ENCODE results near the gene SGMS2. TPM values are rescaled to one million over a fixed set of nuclear protein-coding genes. Genes with fewer than 3 reads are reported as not detected.

The SGMS2 gene
- total and polyA plus RNA-seq, 2 donors (not counting 1 experiment from before 2014, with no cell fraction given), result 0.12 TPM; not detected in 1

DNA sequence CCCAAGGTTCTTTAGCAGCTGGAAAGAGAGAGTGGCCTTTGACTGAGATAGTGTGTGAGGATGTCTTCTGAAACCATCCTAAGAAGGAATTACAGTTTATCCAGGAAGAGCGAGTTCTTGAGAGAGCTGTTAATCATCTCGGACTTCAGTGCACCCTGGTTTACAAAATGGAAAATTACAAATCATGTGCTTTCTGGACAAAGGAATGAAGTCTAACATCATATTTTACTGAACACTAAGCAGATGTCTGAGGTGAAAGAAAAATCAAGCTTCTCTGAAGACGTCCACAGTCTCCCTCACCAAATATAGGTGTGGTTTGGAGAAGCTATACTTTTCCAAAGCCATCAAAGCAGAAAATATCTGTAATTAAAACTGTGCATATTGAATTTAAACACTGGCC is 75.8 kb downstream of the SGMS2 start:
- no peaks in the 10 kb centered on the region for H3K9me3 ChIP-seq (ENCODE audit: control extremely low read depth in 1 of 3, control insufficient read depth in 2 of 3, insufficient read depth in 1 of 3, low read length in 2 of 3)
- no peaks in the 10 kb centered on the region for H3K4me1 ChIP-seq (ENCODE audit: control insufficient read depth in 2 of 2, insufficient read depth in 2 of 2, low read length in 2 of 2)
- no peak overlapping the region for H3K9ac ChIP-seq (ENCODE audit: low read length)
- no peak overlapping the region for H3K4me2 ChIP-seq (replicated peaks; ENCODE audit: low read depth, low read length, poor library complexity, severe bottlenecking)
- DNase-seq, result no peak
- H3K79me2 ChIP-seq (ENCODE audit: control insufficient read depth, insufficient read depth, low read length), result no peaks in the 10 kb centered on the region
- no peak overlapping the region for H3K4me3 ChIP-seq (ENCODE audit: control extremely low read depth in 1 of 5, extremely low read depth in 1 of 5, insufficient read depth in 1 of 5, low read depth in 2 of 5, low read length in 4 of 5)
- H3K27ac Mint-ChIP-seq, result no peak overlapping the region
- H3K27ac ChIP-seq (ENCODE audit: low read length in 2 of 2), result no peak overlapping the region
- ChIA-PET CTCF (no interaction called here), POLR2A (no interaction called here)
- H2AFZ ChIP-seq (ENCODE audit: insufficient read depth, low read depth, low read length, poor library complexity, severe bottlenecking), result no peak overlapping the region
- no peaks in the 10 kb centered on the region for H3K4me1 Mint-ChIP-seq
- peaks cover 35% of the 10 kb centered on the region for H3K27me3 Mint-ChIP-seq
- H3K9me3 Mint-ChIP-seq (ENCODE audit: insufficient read depth), result no peaks in the 10 kb centered on the region
- TF ChIP-seq CTCF (IDR thresholded peaks at IDR 0.05) (no peak), EZH2 (IDR thresholded peaks at IDR 0.05; ENCODE audit: borderline replicate concordance, insufficient read depth, low read depth, low read length, poor library complexity, severe bottlenecking) (no peak)
- no CpG with 5 or more reads among the region's 3 CpGs for whole genome bisulfite sequencing (ENCODE audit: insufficient coverage)
- intact Hi-C loops (cut with micrococcal nuclease), result no loop called here
- no peaks in the 10 kb centered on the region for H3K27me3 ChIP-seq (replicated peaks in 1 of 4; ENCODE audit: control extremely low read depth in 1 of 4, control insufficient read depth in 3 of 4, insufficient read depth in 4 of 4, low read length in 3 of 4)
- H3K4me3 Mint-ChIP-seq, result no peak overlapping the region
- no peak for ATAC-seq (ENCODE audit: low read depth)
- no peaks in the 10 kb centered on the region for H4K20me1 ChIP-seq (ENCODE audit: control insufficient read depth, insufficient read depth, low read length, poor library complexity, severe bottlenecking)
- H3K36me3 ChIP-seq (replicated peaks in 1 of 2; ENCODE audit: control extremely low read depth in 1 of 2, control insufficient read depth in 1 of 2, extremely low read depth in 1 of 2, insufficient read depth in 2 of 2, low read length in 1 of 2), result no peaks in the 10 kb centered on the region

GRCh38 chr4:107901213-107901934 is 76.6 kb downstream of the SGMS2 start:
- no peak for TF ChIP-seq EZH2 (IDR thresholded peaks at IDR 0.05; ENCODE audit: borderline replicate concordance, insufficient read depth, low read depth, low read length, poor library complexity, severe bottlenecking)
- TF ChIP-seq CTCF (IDR thresholded peaks at IDR 0.05), result no peak
- Mint-ChIP-seq H3K9me3 (ENCODE audit: insufficient read depth) (no peaks in the 10 kb centered on the region), H3K4me1 (no peaks in the 10 kb centered on the region), H3K27ac (no peak overlapping the region), H3K4me3 (no peak overlapping the region), H3K27me3 (peaks cover 30% of the 10 kb centered on the region)
- no peak overlapping the region for H3K27ac ChIP-seq (ENCODE audit: low read length in 2 of 2)
- DNase-seq (no peak), ATAC-seq (ENCODE audit: low read depth) (no peak)
- no peaks in the 10 kb centered on the region for H3K36me3 ChIP-seq (replicated peaks in 1 of 2; ENCODE audit: control extremely low read depth in 1 of 2, control insufficient read depth in 1 of 2, extremely low read depth in 1 of 2, insufficient read depth in 2 of 2, low read length in 1 of 2)
- H3K4me1 ChIP-seq (ENCODE audit: control insufficient read depth in 2 of 2, insufficient read depth in 2 of 2, low read length in 2 of 2), result no peaks in the 10 kb centered on the region
- no peaks in the 10 kb centered on the region for H3K79me2 ChIP-seq (ENCODE audit: control insufficient read depth, insufficient read depth, low read length)
- CTCF ChIA-PET, result no interaction called here
- H3K4me2 ChIP-seq (replicated peaks; ENCODE audit: low read depth, low read length, poor library complexity, severe bottlenecking), result no peak overlapping the region
- no peak overlapping the region for H2AFZ ChIP-seq (ENCODE audit: insufficient read depth, low read depth, low read length, poor library complexity, severe bottlenecking)
- POLR2A ChIA-PET, result no interaction called here
- WGBS (ENCODE audit: insufficient coverage), result no CpG with 5 or more reads among the region's 2 CpGs
- intact Hi-C loops (cut with micrococcal nuclease), result no loop called here
- H3K27me3 ChIP-seq (replicated peaks in 1 of 4; ENCODE audit: control extremely low read depth in 1 of 4, control insufficient read depth in 3 of 4, insufficient read depth in 4 of 4, low read length in 3 of 4), result no peaks in the 10 kb centered on the region
- no peaks in the 10 kb centered on the region for H4K20me1 ChIP-seq (ENCODE audit: control insufficient read depth, insufficient read depth, low read length, poor library complexity, severe bottlenecking)
- H3K4me3 ChIP-seq (ENCODE audit: control extremely low read depth in 1 of 5, extremely low read depth in 1 of 5, insufficient read depth in 1 of 5, low read depth in 2 of 5, low read length in 4 of 5), result no peak overlapping the region
- no peaks in the 10 kb centered on the region for H3K9me3 ChIP-seq (ENCODE audit: control extremely low read depth in 1 of 3, control insufficient read depth in 2 of 3, insufficient read depth in 1 of 3, low read length in 2 of 3)
- no peak overlapping the region for H3K9ac ChIP-seq (ENCODE audit: low read length)

Data from B cell (primary cell).